Spleen (tissue), 11 donors: Measurements from ENCODE around the gene FADS2. TPM values are rescaled to one million over a fixed set of nuclear protein-coding genes. Genes with fewer than 3 reads are reported as not detected.

Experiments
- DNase-seq: peaks from one replicate; pipeline ENCODE4 v3.0.0-alpha.2; 2020
- H3K27ac ChIP-seq, 8 donors: fragments of 200-600 bp; sonication (generic) in 7 of 8; 1 replicate in 4 of 8; 2 replicates in 4 of 8; pipeline versions ENCODE4 v1.5.0 to v1.8.0; 2016 to 2021; ENCODE audit warnings: inconsistent platforms in 4 of 8, mild to moderate bottlenecking in 4 of 8, moderate library complexity in 1 of 8
- H3K27me3 ChIP-seq, 7 donors: fragments of 200-600 bp; sonication (generic) in 6 of 7; replicated peaks in 1 of 7; 1 replicate in 4 of 7; 2 replicates in 3 of 7; pipeline versions ENCODE4 v1.5.0 to v1.8.0; 2016 to 2021; ENCODE audit warnings: inconsistent platforms in 3 of 7, mild to moderate bottlenecking in 1 of 7
- H3K36me3 ChIP-seq, 6 donors: fragments of 200-600 bp; sonication (generic) in 5 of 6; 1 replicate in 4 of 6; 2 replicates in 2 of 6; pipeline versions ENCODE4 v1.5.0 to v1.8.0; 2016 to 2021; ENCODE audit warnings: inconsistent platforms in 2 of 6
- H3K4me1 ChIP-seq, 6 donors: fragments of 200-600 bp; sonication (generic) in 5 of 6; 1 replicate in 3 of 6; 2 replicates in 3 of 6; pipeline versions ENCODE4 v1.5.0 to v1.8.0; 2016 to 2021; ENCODE audit warnings: inconsistent platforms in 3 of 6
- H3K4me3 ChIP-seq, 8 donors: fragments of 200-600 bp; sonication (generic) in 7 of 8; 1 replicate in 4 of 8; 2 replicates in 4 of 8; pipeline versions ENCODE4 v1.5.0 to v1.8.0; 2016 to 2021; ENCODE audit warnings: inconsistent platforms in 4 of 8, mild to moderate bottlenecking in 4 of 8, moderate library complexity in 2 of 8
- H3K9me3 ChIP-seq, 8 donors: fragments of 200-600 bp; sonication (generic) in 7 of 8; 1 replicate in 4 of 8; 2 replicates in 4 of 8; pipeline versions ENCODE4 v1.5.0 to v1.8.0; 2016 to 2021; ENCODE audit warnings: inconsistent platforms in 4 of 8
- CTCF ChIP-seq, 11 experiments: fragments of 200-600 bp in 7 of 11; fragments of 450-650 bp in 4 of 11; sonication (generic) in 4 of 11; IDR thresholded peaks in 8 of 11; conservative IDR thresholded peaks in 3 of 11; 1 replicate in 7 of 11; 2 replicates in 4 of 11; pipeline versions ENCODE4 v1.4.0 to v1.8.0; 2016 to 2021; ENCODE audit warnings: antibody characterized with exemption in 11 of 11, inconsistent platforms in 4 of 11, mild to moderate bottlenecking in 1 of 11
- POLR2A ChIP-seq, 3 donors: fragments of 450-650 bp; IDR thresholded peaks; one replicate each; pipeline ENCODE4 v1.5.1; 2017; ENCODE audit warnings: antibody characterized with exemption in 3 of 3, mild to moderate bottlenecking in 1 of 3
- POLR2AphosphoS5 ChIP-seq, 3 donors: sonication (generic); formaldehyde crosslinking; IDR thresholded peaks; one replicate each; pipeline ENCODE4 v1.5.1; 2017; ENCODE audit warnings: antibody characterized with exemption in 3 of 3
- WGBS, 5 donors: extraction: QIAGEN DNeasy Blood & Tissue Kit in 3 of 5; methylation state at CpG; one replicate each; pipeline versions ENCODE4 v1.1.5 to v1.1.7; 2013 to 2018; 5-methylcytosine and 5-hydroxymethylcytosine counted together
- intact Hi-C: fragments of 100-400 bp; cut with DNase I; formaldehyde crosslinking; loops from one replicate; pipeline ENCODE4 v1.15.0; 2023; ENCODE audit warnings: low total_unique reads
- polyA plus RNA-seq, 3 donors: library from polyadenylated mRNA; stranded (reverse); fragments of 200-250 nt; gene quantifications; one replicate each; pipeline ENCODE4 v1.2.1, GENCODE V29; 2013
- total RNA-seq, 7 donors: library from RNA; depleted of rRNA in 3 of 7; stranded (reverse); fragments of >200 nt in 3 of 7; fragmentation: NEBNext Ultra II Directional in 4 of 7; extraction: Animal tissue kit (Norgen Biotek cat#: 25700) in 4 of 7; gene quantifications; one replicate each; pipeline versions ENCODE4 v1.1.0 to v1.2.1, GENCODE V29; 2016 to 2021
- donor health status: healthy with polysubstance abuse.
- donor health status: DM: no; HTN: no; CAD: no; lungs with moderate emphysema.
- donor health status: DM: no; HTN: no; CAD: no.
- donor health status: Bipolar disorder and iron deficiency.
- donor health status: healthy.
- donor health status: DM: no; HTN: no; CAD: no.
- donor health status: DM: yes; HTN: yes; CAD: no.

FADS2 gene
- total and polyA plus RNA-seq, 10 donors: 2.8 to 20.6 (median 12.9) TPM

- 91 to 95% (median 92%) methylated on average over 10 of the region's 10 CpGs for WGBS, 5 donors
- DNase-seq: no peak
- H3K9me3 ChIP-seq: no peaks in the 10 kb centered on the region
- no peaks in the 10 kb centered on the region for H3K36me3 ChIP-seq
- H3K4me1 ChIP-seq: peaks cover 14 to 70% (median 40%) of the 10 kb centered on the region in 6 donors
- TF ChIP-seq POLR2AphosphoS5 (IDR thresholded peaks at IDR 0.05): no peak
- TF ChIP-seq CTCF (IDR thresholded peaks at IDR 0.05 in 8 of 11, conservative IDR thresholded peaks at IDR 0.05 in 3 of 11): no peak
- no peak for TF ChIP-seq POLR2A (IDR thresholded peaks at IDR 0.05)
- intact Hi-C loops: loop anchor here (10.0 kb wide), 1 partner anchor 95 kb away; the partner anchor contains the start of genes FEN1 and TMEM258
- H3K27me3 ChIP-seq: peaks cover 0 to 15% (median 0%) of the 10 kb centered on the region in 7 donors
- H3K4me3 ChIP-seq: peak overlapping the region in 1 of 8 donors; percentile 96
- H3K27ac ChIP-seq: peak overlapping the region in 1 of 8 donors; percentile 84
Observed at GRCh38 chr11:61889831-61890230, 61.7 kb downstream of the FADS2 start.

GRCh38 chr11:61890529-61891330 lies 62.6 kb downstream of the FADS2 start:
- no peak for TF ChIP-seq POLR2A (IDR thresholded peaks at IDR 0.05)
- TF ChIP-seq POLR2AphosphoS5 (IDR thresholded peaks at IDR 0.05): peak in 1 of 3 donors; percentile 45
- peak in 2 of 11 experiments; percentile 16 to 29 for TF ChIP-seq CTCF (IDR thresholded peaks at IDR 0.05 in 8 of 11, conservative IDR thresholded peaks at IDR 0.05 in 3 of 11)
- Histone ChIP-seq H3K27ac (peak overlapping the region; percentile 69 to 94 (median 84)), H3K4me1 (peaks cover 14 to 79% (median 40%) of the 10 kb centered on the region in 6 donors), H3K36me3 (no peaks in the 10 kb centered on the region), H3K27me3 (peaks cover 0 to 15% (median 0%) of the 10 kb centered on the region in 7 donors), H3K4me3 (peak overlapping the region; percentile 62 to 96 (median 76)), H3K9me3 (no peaks in the 10 kb centered on the region)
- 1 to 5% (median 2%) methylated on average over 11 to 38 of the region's 38 CpGs for WGBS, 5 donors
- peak; percentile 89 for DNase-seq
- intact Hi-C loops: loop anchor here (10.0 kb wide), 1 partner anchor 96 kb away; the partner anchor contains the start of genes FEN1 and TMEM258

- Histone ChIP-seq H3K27ac (peak within 1 kb of the TSS; percentile 69 to 94 (median 84)), H3K27me3 (peaks cover 0 to 15% (median 0%) of the 10 kb centered on the region in 7 donors), H3K9me3 (no peaks in the 10 kb centered on the region), H3K4me3 (peak within 1 kb of the TSS; percentile 62 to 96 (median 76)), H3K4me1 (peaks cover 14 to 80% (median 40%) of the 10 kb centered on the region in 6 donors), H3K36me3 (peaks cover 0 to 5% (median 0%) of the 10 kb centered on the region in 6 donors)
- DNase-seq: peak; percentile 94
- 0 to 1% (median 0%) methylated on average over 10 to 96 of the region's 96 CpGs for WGBS, 5 donors
- intact Hi-C loops: loop anchor here (10.0 kb wide), 1 partner anchor 97 kb away; the partner anchor contains the start of genes FEN1 and TMEM258
- TF ChIP-seq CTCF (IDR thresholded peaks at IDR 0.05 in 8 of 11, conservative IDR thresholded peaks at IDR 0.05 in 3 of 11) (peak in 3 of 11 experiments; percentile 14 to 28 (median 26)), POLR2A (IDR thresholded peaks at IDR 0.05) (no peak), POLR2AphosphoS5 (IDR thresholded peaks at IDR 0.05) (peak; percentile 55 to 78 (median 74))
Observed at GRCh38 chr11:61891331-61892084, 63.4 kb downstream of the FADS2 start, which contains the start of gene FADS3. Gene FADS3 (minus strand): TSS chr11:61891545. CDS start chr11:61891381, 164 bp downstream.
